GM18507 (cell line): ENCODE data around the gene HOXD9.

Experiments used
- DNase-seq: peaks from one replicate; pipeline ENCODE4 v3.0.0; 2011; ENCODE audit warnings: low read depth; ENCODE audit not compliant: insufficient read length; ENCODE audit errors: extremely low spot score
- FAIRE-seq: peaks from 2 replicates; lab custom pipeline; 2011; peaks lifted over from hg19 to GRCh38; lab: Jason Lieb, UNC

The HOXD9 gene

DNA sequence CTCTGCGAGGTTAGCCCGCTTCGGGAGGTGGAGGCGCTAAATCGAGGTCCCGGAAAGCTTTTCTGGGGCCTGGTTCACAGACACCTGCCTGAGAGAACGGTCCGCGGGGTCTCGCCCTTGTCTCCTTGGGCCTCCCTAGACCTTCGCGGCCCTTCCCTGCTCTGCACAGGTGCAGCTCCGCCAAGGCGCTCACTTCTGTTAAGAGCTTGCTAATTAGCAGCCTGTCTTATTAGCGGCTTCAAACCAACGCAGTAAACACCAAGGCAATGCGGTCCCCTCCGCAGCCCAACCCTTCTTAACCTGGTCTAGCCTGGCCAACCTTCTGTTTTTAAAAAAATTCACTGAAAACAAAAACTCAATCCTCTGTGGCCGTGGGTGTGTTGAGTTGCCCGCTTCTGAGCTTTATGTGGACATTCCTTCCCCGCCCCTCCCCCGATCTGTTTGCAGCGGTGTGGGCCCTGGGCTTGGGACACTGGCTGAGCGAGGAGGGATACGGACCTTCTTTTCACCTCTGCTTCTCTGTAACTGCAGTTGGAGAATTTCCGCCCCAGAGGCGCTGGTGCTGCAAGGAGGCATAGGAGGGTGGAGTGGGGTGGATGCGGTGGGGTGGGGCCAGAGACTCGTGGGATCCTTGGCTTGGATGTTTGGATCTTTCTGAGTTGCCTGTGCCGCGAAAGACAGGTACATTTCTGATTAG, 25.4 kb downstream of the HOXD9 start:
- no peak for FAIRE-seq
- no peak for DNase-seq

DNA sequence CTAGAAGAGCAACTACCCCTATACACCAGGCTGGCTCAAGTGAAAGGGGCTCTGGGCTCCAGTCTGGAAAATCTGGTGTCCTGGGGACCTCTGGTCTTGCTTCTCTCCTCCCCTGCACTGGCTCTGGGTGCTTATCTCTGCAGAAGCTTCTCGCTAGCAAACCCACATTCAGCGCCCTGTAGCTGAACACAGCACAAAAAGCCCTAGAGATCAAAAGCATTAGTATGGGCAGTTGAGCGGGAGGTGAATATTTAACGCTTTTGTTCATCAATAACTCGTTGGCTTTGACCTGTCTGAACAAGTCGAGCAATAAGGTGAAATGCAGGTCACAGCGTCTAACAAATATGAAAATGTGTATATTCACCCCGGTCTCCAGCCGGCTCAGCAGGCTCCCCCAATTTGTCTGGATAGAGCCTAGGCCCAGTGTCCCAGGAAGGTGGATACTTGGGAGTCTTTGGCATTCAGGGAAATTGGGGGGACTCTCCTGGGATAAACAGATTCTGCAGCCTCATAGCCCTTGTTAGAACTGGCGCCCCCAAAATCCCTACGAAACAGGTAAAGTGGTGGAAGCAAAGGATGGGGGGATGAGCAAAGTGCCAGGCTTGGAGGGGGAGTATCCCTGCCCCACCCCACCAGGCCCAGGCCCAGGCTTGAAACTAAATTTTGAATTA, 26.4 kb downstream of the HOXD9 start:
- DNase-seq (no peak), FAIRE-seq (no peak)

DNA sequence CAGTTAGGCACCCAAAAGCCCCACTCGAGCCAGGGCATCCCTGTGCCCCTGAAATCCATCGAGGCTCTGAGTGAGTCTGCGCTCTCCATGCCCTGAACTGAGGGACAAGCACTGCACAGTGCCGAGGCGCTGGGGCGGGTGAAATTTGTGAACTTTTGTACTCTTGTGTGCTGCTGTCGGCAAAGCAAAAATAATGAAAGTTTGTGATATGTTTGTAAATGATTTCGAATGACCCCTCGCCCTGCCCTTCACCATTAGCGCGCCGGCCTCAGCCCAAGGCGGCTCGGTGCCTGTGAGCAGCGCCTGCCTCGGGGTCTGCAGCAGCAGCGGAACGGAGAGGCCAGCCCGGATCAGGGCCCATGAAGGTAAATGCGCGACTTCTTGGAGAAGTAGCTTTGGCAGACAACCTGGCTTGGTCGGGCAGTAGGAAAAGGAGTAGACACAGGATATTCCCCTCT, 27.0 kb downstream of the HOXD9 start:
- no peak for FAIRE-seq
- no peak for DNase-seq

DNA sequence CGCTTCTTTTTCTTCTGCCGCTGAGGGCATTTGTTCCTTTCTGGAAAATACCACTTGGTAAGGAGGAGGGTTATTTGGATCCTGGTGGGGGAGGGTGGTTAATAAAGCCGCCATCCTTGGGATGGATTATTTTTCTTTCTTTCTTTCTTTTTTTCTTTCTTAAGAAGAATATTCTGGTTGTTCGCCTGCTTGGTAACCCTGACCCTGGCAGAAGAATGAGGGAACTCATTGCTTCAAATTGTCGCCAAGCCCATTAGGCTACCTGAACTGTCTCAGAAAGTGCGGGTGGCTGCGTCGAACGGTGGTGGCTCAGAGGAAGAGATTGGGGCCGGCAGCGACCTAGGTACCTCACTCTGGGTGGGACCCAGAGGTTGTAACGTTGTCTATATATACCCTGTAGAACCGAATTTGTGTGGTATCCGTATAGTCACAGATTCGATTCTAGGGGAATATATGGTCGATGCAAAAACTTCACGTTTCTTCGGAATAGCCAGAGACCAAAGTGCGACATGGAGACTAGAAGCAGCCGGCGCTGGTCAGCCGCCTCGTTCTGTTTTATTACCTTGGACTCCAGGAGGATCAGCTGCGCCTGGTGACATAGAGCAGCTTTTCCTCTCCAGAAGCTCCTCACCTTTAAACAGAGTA, 27.5 kb downstream of the HOXD9 start:
- DNase-seq, result no peak
- no peak for FAIRE-seq

GRCh38 chr2:176150584-176151441, 28.3 kb downstream of the HOXD9 start:
- DNase-seq, result no peak
- no peak for FAIRE-seq

DNA sequence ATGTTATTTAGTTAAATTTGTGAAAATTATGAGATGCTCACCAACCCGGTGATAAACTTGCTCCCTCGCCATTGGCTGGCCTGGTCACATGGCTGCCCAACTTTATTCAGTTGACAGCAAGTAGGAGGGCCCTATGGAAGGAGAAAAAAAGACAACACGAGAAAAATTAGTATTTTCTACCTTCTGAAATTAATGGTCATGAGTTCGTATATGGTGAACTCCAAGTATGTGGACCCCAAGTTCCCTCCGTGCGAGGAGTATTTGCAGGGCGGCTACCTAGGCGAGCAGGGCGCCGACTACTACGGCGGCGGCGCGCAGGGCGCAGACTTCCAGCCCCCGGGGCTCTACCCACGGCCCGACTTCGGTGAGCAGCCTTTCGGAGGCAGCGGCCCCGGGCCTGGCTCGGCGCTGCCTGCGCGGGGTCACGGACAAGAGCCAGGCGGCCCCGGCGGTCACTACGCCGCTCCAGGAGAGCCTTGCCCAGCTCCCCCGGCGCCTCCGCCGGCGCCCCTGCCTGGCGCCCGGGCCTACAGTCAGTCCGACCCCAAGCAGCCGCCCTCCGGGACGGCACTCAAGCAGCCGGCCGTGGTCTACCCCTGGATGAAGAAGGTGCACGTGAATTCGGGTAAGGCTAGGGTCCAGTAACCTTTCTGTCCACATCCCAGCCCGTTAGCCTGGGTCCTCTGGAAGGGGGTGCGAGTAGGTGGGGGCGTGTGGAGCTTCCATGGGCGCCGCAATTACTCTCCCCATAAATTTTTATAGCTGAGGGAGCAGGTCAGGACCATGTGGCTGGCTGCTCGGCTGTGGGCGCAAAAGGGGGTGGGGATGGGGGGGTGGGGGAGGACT, 29.1 kb downstream of the HOXD9 start, which contains the start of gene HOXD4:
TSS of gene HOXD4 (plus strand) at position 109 of the 846 bp plus-strand sequence. CDS start at position 193, 84 bp downstream.
- DNase-seq (no peak), FAIRE-seq (no peak)

DNA sequence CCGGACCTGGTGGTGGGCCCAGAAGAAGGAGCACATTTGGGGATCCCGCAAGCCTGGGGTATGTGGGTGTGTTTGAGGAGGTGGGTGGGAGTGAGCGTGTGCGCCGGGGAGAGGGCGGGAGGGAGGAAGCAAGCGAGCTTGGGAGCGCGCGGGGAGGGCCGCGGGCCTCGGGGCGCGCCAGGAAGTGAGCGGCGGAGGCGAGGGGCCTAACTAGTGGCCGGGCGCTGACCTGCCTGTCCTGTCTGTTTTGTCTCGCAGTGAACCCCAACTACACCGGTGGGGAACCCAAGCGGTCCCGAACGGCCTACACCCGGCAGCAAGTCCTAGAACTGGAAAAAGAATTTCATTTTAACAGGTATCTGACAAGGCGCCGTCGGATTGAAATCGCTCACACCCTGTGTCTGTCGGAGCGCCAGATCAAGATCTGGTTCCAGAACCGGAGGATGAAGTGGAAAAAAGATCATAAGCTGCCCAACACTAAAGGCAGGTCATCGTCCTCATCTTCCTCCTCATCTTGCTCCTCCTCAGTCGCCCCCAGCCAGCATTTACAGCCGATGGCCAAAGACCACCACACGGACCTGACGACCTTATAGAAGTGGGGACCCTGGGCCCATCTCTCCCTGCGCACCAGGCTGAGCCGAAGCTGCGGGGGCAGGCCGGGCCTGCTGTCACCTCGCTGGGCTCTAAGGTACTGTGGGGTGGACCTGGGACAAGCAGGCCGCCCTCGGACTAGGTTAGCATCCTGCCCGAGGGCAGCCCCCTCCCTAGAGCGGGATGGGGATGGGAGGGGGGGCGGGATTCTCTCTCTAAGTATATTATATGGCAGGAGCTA, 30.0 kb downstream of the HOXD9 start:
- DNase-seq, result no peak
- no peak for FAIRE-seq

DNA sequence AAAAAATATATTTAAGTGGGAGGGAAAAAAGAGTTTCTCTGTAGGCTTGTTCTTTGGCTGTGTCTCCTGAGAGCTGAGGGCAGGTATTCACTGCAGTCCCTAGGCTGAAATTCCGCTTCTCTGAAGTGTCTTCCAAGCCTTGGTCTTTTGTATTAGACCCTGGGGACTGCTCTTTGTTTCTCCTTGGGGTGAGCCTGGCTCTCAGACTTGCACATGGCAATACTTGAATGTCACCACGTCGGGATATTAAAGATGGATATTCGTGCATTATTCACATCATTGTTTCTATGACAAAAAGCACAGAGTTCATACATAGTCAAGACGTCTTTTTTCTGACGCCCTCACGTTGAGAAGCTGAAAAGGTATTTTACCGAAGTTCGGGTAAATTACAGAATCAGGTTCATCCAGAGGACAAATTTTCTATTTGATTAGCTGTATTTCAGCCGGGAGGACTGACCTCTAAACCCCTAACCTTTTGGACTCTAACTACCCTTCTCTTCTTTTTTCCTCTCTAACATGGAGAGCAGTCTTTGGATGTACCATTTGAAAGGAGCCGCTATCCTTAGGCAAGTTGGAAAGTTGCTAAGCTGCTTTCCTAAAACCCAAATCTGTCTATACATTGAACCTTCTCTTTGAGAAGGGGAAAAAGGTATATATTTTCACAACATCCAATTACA, 32.2 kb downstream of the HOXD9 start:
- FAIRE-seq, result no peak
- no peak for DNase-seq

DNA sequence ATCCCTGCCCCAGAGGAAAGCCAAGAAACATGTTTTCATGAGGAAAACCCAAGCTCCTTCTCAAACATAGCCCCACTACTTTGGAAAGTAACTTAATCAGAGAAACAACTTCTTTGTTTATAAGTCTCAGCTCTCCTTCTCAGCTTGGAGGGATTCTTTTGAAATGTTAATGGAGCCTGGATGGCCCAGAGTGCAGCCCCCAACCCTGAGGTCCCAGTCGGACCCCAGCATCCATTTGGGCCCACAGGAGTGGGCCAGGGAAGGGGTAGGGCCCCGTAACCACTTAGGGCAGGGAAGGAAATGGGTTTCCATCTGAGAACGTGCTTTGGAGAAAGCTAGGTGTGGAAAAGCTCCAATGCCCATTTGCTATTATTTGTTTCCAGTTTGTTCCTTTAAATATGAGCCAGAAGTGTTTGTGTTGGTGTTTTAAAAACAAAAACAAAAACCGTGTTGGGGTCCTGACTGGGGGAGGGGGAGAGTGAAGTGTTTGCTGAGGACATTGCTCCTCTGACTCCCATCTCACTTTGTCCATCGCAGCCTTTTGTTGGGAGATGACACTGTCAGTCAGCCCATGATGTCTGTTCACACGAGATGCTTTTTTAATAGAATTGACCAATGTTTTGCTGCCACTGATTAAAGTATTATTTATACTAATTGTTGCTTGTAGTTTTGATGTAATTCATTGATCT, 33.0 kb downstream of the HOXD9 start:
- FAIRE-seq, result no peak
- no peak for DNase-seq

- DNase-seq (no peak), FAIRE-seq (no peak)
Measured at GRCh38 chr2:176156301-176156806, 33.8 kb downstream of the HOXD9 start.

DNA sequence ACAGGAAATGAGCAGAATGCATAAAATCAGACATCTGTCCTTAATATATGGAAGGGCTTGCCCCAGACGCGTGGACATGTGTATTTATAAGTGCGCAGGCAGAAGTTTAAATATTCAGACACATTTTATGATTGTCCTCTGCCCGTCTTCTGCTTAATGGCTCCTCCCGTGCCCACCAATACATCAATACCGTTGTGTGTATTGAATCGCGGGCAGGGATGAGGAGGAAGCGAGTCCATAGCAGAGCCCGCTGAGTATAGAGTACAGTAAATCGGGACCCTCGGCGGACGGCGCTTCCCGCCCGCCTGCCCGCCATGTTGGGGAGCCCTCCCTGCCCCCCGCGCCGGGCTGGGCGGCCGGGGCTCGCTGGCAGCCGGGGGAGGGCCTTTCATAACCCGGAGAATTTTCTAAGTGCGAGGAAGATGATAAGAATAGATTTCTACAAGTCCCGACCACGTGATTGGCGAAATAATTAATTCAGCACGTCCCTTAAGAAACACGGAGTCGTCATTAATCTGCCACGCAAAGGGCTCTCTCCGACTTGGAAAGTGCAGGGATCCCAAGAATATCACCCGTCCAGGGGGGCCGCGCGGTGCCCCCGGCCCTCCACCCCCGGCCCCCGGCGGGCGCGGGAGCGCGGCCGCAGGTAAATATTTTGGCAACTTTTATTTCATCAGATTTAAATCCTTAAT, 34.4 kb downstream of the HOXD9 start, which contains the start of gene HOXD3:
TSS of gene HOXD3 (plus strand) at position 501 of the 692 bp plus-strand sequence. CDS start 11,808 bp downstream, outside the sequence.
- FAIRE-seq, result no peak
- no peak for DNase-seq

GRCh38 chr2:176157499-176158185, 35.1 kb downstream of the HOXD9 start:
- DNase-seq (no peak), FAIRE-seq (no peak)

DNA sequence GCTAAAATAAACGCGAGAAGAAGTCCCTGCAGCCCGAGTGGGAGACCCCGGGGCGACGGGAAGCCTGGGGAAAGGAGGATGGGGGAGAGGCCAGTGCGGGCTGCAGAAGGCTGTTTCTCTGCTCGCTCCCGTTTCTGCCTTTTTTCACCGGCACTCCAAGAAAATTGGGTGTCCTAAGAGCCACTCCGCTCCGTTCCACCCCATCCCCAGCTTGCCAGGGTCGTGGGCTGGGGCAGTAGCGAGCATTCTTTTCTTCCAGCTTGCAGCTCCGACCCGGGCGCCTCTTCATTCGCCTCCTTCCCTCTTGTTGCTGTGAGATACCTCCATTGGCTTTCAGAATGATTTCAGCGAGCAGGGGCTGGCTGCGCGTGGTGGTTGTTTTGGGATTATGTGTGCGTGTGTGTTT, 35.7 kb downstream of the HOXD9 start:
- FAIRE-seq, result no peak

DNA sequence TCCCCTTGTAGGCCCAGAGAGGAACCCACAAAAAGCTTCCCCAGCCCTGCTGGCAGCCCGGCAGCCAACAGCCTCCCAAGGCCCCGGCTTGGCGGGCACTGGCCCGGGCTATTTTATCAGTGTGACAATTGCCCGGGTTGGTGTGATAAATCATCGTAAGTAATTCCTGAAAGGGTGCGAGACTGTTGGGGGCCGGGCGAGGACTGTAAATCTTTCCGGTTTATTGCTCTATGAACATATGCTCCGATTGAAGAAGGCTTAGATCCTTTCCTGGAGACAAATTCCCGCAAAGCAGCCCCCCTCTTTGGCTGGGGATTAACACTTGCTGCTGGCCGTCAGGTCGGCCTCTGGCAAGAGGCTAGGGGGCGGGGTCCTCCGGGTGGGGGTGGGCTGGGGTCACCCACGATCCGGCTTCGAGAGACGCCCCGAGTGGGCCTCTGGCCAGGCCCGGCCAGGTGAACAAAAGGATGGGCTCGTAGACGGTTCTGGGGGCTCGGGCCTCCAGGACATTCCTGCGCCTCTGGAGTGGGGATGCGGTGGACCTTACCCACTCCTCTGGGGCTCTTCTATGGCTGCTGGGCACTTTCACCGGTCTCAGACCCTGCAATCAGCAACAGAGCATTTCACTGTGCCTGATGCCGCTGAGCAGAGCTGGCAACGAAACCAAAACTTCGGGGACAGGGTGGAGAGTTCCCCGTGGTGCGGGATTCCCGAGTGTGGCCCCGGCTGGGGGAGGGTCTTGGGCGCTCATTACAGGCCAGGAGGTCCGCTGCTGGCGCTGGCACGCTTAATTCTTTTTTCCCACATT, 36.5 kb downstream of the HOXD9 start:
- no peak for DNase-seq
- FAIRE-seq, result no peak

More for the DNA sequence above, 35.7 kb downstream of the HOXD9 start:
- DNase-seq, result no peak
